GDM1 (cell line): ENCODE data around the gene ALDH1L1.

Experiments used
- DNase-seq: peaks from one replicate; lab custom pipeline; 2025; lab: John Stamatoyannopoulos, UW

Gene ALDH1L1

GRCh38 chr3:126180477-126181397, at the start of gene ALDH1L1:
ALDH1L1 (minus strand) TSS chr3:126180586; CDS start chr3:126160979, 19,607 bp downstream.
- no peak for DNase-seq

- DNase-seq = no peak
Measured at GRCh38 chr3:126226374-126226773, 46.0 kb upstream of the ALDH1L1 start.

GRCh38 chr3:126216416-126216815, 36.0 kb upstream of the ALDH1L1 start:
- DNase-seq = no peak

- DNase-seq = no peak
Measured at GRCh38 chr3:126213379-126214028, 33.1 kb upstream of the ALDH1L1 start.

GRCh38 chr3:126212620-126213378, 32.4 kb upstream of the ALDH1L1 start:
- DNase-seq = no peak

GRCh38 chr3:126212250-126212619, 31.8 kb upstream of the ALDH1L1 start:
- no peak for DNase-seq

- DNase-seq = no peak
Measured at GRCh38 chr3:126211569-126211968, 31.2 kb upstream of the ALDH1L1 start.

- DNase-seq = no peak
Measured at GRCh38 chr3:126210606-126211005, 30.2 kb upstream of the ALDH1L1 start.

- DNase-seq = no peak
Measured at GRCh38 chr3:126209741-126210140, 29.4 kb upstream of the ALDH1L1 start.

GRCh38 chr3:126208606-126209256, 28.3 kb upstream of the ALDH1L1 start:
- DNase-seq = no peak

GRCh38 chr3:126208182-126208581, 27.8 kb upstream of the ALDH1L1 start:
- no peak for DNase-seq

GRCh38 chr3:126207166-126207565, 26.8 kb upstream of the ALDH1L1 start:
- no peak for DNase-seq

GRCh38 chr3:126205717-126206655, 25.6 kb upstream of the ALDH1L1 start:
- no peak for DNase-seq

- DNase-seq = no peak
Measured at GRCh38 chr3:126202680-126203079, 22.3 kb upstream of the ALDH1L1 start.

- no peak for DNase-seq
Measured at GRCh38 chr3:126202276-126202675, 21.9 kb upstream of the ALDH1L1 start.

- DNase-seq = no peak
Measured at GRCh38 chr3:126201168-126201567, 20.8 kb upstream of the ALDH1L1 start.

GRCh38 chr3:126200534-126200933, 20.1 kb upstream of the ALDH1L1 start:
- DNase-seq = no peak

- DNase-seq = no peak
Measured at GRCh38 chr3:126199256-126199655, 18.9 kb upstream of the ALDH1L1 start.

GRCh38 chr3:126197854-126198584, 17.6 kb upstream of the ALDH1L1 start:
- peak; percentile 56 for DNase-seq

- no peak for DNase-seq
Measured at GRCh38 chr3:126197343-126197742, 17.0 kb upstream of the ALDH1L1 start.
